Hematopoietic multipotent progenitor cell treated with erythropoietin and hydrocortisone succinate and interleukin-3 and kit ligand, for 8 days (in vitro differentiated cells): ENCODE data around the gene ZNF503.

Experiments
- DNase-seq: peaks from one replicate; pipeline ENCODE4 v3.0.0-alpha.2; 2015

The ZNF503 gene

GRCh38 chr10:75406462-75407223, 5.1 kb upstream of the ZNF503 start:
- DNase-seq = no peak

- no peak for DNase-seq
Measured at GRCh38 chr10:75405598-75406461, 4.3 kb upstream of the ZNF503 start.

GRCh38 chr10:75404815-75405597, 3.4 kb upstream of the ZNF503 start:
- DNase-seq = no peak

GRCh38 chr10:75403939-75404814, 2.6 kb upstream of the ZNF503 start:
- DNase-seq = no peak

GRCh38 chr10:75403144-75403938, 1.8 kb upstream of the ZNF503 start:
- DNase-seq = no peak

GRCh38 chr10:75402486-75403143, 1.1 kb upstream of the ZNF503 start:
- peak; percentile 14 for DNase-seq

- no peak for DNase-seq
Measured at GRCh38 chr10:75400771-75401568, 594 bp downstream of the ZNF503 start.

GRCh38 chr10:75400163-75400770, 1.3 kb downstream of the ZNF503 start:
- no peak for DNase-seq

- DNase-seq = peak; percentile 42
Measured at GRCh38 chr10:75399461-75400162, 2.0 kb downstream of the ZNF503 start.

- DNase-seq = no peak
Measured at GRCh38 chr10:75398692-75399460, 2.7 kb downstream of the ZNF503 start.

- no peak for DNase-seq
Measured at GRCh38 chr10:75398200-75398691, 3.3 kb downstream of the ZNF503 start.

- DNase-seq = no peak
Measured at GRCh38 chr10:75397496-75398199, 3.9 kb downstream of the ZNF503 start.

- no peak for DNase-seq
Measured at GRCh38 chr10:75396631-75397495, 4.7 kb downstream of the ZNF503 start.

- DNase-seq = no peak
Measured at GRCh38 chr10:75395932-75396630, 5.5 kb downstream of the ZNF503 start.
